K562 (cell line): ENCODE results near the gene EHBP1L1. TPM values are rescaled to one million over a fixed set of nuclear protein-coding genes. Genes with fewer than 3 reads are reported as not detected.

Experiments used
- ATAC-seq: fragments of 200-7000 bp; cut with Tn5 transposase; 3 replicates; pipeline ENCODE4 v1.9.1; 2020; ENCODE audit warnings: moderate library complexity
- BruUV-seq: library from RNA; stranded (reverse); fragments of 400-500 nt; replicated peaks from 2 replicates; lab custom pipeline; 2021; lab: Mats Ljungman, UMichigan
- CTCF ChIA-PET: fragments of 300-600 bp; formaldehyde crosslinking; extraction: SDS; loops from one replicate; lab custom pipeline; 2021; ENCODE audit warnings: low intra/inter-chr PET ratio; lab: Yijun Ruan, JAX
- POLR2A ChIA-PET: fragments of 300-600, 350-650 bp; sonication (Branson Sonifier 250); formaldehyde crosslinking; extraction: SDS; loops from one replicate; lab custom pipeline; 2021; ENCODE audit warnings: antibody characterized with exemption, inconsistent platforms; lab: Yijun Ruan, JAX
- DNase-seq, 4 experiments: peaks; one replicate each; pipeline versions ENCODE4 v3.0.0 to v3.0.0-alpha.2; 2011 to 2018; ENCODE audit warnings: low spot score in 3 of 4, mixed read lengths in 3 of 4; ENCODE audit errors: extremely low read depth in 1 of 4
- FAIRE-seq: peaks from 2 replicates; lab custom pipeline; 2011; peaks lifted over from hg19 to GRCh38; lab: Jason Lieb, UNC
- H2AFZ ChIP-seq: 2 replicates; pipeline ENCODE4 v1.6.0; 2011; ENCODE audit warnings: low read depth, low read length, control low read depth, inconsistent platforms
- H3K27ac ChIP-seq: fragments of 200-600 bp; 3 replicates; pipeline ENCODE4 v1.8.0; 2011; ENCODE audit warnings: low read depth, mild to moderate bottlenecking, control low read depth, inconsistent platforms, low read length, moderate library complexity, mixed read lengths; ENCODE audit errors: extremely low read depth
- H3K27me3 ChIP-seq, 2 experiments: fragments of 300-600 bp in 1 of 2; 2 replicates in 1 of 2; 3 replicates in 1 of 2; pipeline versions ENCODE4 v1.6.0 to v1.8.0; 2011; ENCODE audit warnings: inconsistent platforms in 2 of 2, low read length in 2 of 2, mild to moderate bottlenecking in 1 of 2, mixed read lengths in 1 of 2, moderate library complexity in 1 of 2; ENCODE audit not compliant: control insufficient read depth in 2 of 2, insufficient read depth in 2 of 2
- H3K36me3 ChIP-seq: fragments of 300-600 bp; 3 replicates; pipeline ENCODE4 v1.8.0; 2011; ENCODE audit warnings: mild to moderate bottlenecking, low read length, inconsistent platforms; ENCODE audit not compliant: control insufficient read depth, insufficient read depth
- H3K4me1 ChIP-seq, 2 experiments: fragments of 200-600 bp in 1 of 2; replicated peaks in 1 of 2; 2 replicates in 1 of 2; 3 replicates in 1 of 2; pipeline versions ENCODE4 v1.5.1 to v1.8.0; 2011; ENCODE audit warnings: inconsistent platforms in 2 of 2, low read length in 2 of 2, mild to moderate bottlenecking in 1 of 2, mixed read lengths in 1 of 2, moderate library complexity in 1 of 2; ENCODE audit not compliant: control insufficient read depth in 2 of 2, insufficient read depth in 2 of 2
- H3K4me2 ChIP-seq: 2 replicates; pipeline ENCODE4 v1.6.1; 2011; ENCODE audit warnings: low read length, control low read depth, inconsistent platforms, mixed read lengths; ENCODE audit not compliant: insufficient read depth
- H3K4me3 ChIP-seq: fragments of 200-600 bp; sonication (generic), shearing (Covaris generic); 2 replicates; pipeline ENCODE4 v1.5.1; 2016; ENCODE audit warnings: control low read depth, inconsistent platforms
- H3K79me2 ChIP-seq: fragments of 200-600 bp; 3 replicates; pipeline ENCODE4 v1.8.0; 2011; ENCODE audit warnings: low read length, inconsistent platforms; ENCODE audit not compliant: control insufficient read depth, insufficient read depth
- H3K9ac ChIP-seq, 2 experiments: 2 replicates each; pipeline versions ENCODE4 v1.6.0 to v1.6.1; 2011; ENCODE audit warnings: low read depth in 2 of 2, low read length in 2 of 2, control low read depth in 1 of 2, inconsistent platforms in 1 of 2, mild to moderate bottlenecking in 1 of 2, mixed read lengths in 1 of 2; ENCODE audit not compliant: insufficient read depth in 1 of 2
- H3K9me1 ChIP-seq: one replicate; pipeline ENCODE4 v1.6.0; 2011; ENCODE audit warnings: inconsistent platforms, mild to moderate bottlenecking, low read length, moderate library complexity; ENCODE audit not compliant: control insufficient read depth, insufficient read depth
- H3K9me3 ChIP-seq: replicated peaks from 2 replicates; pipeline ENCODE4 v1.5.1; 2011; ENCODE audit warnings: low read depth, low read length, inconsistent platforms; ENCODE audit not compliant: control insufficient read depth, insufficient read depth
- H4K20me1 ChIP-seq: replicated peaks from 2 replicates; pipeline ENCODE4 v1.6.1; 2011; ENCODE audit warnings: low read length, inconsistent platforms, mixed read lengths; ENCODE audit not compliant: control insufficient read depth, insufficient read depth
- BCLAF1 ChIP-seq, 2 experiments: fragments of 450-650 bp in 1 of 2; IDR thresholded peaks; 2 replicates each; pipeline ENCODE4 v1.6.1; 2011 to 2017; ENCODE audit warnings: low read depth in 2 of 2, antibody characterized with exemption in 1 of 2, borderline replicate concordance in 1 of 2, low read length in 1 of 2, mild to moderate bottlenecking in 1 of 2, mixed read lengths in 1 of 2; ENCODE audit not compliant: control insufficient read depth in 1 of 2
- CBX1 ChIP-seq: sonication (generic); IDR thresholded peaks from 2 replicates; pipeline ENCODE4 v1.6.1; 2016; ENCODE audit warnings: antibody characterized with exemption, low read depth, mild to moderate bottlenecking
- MCM7 ChIP-seq, 2 experiments: fragments of 450-650 bp; IDR thresholded peaks; 2 replicates each; pipeline ENCODE4 v1.6.1; 2016 to 2018
- MYC ChIP-seq, 2 experiments: fragments of 250-450 bp in 1 of 2; sonication (Bioruptor Pico) in 1 of 2; IDR thresholded peaks; 2 replicates each; pipeline versions ENCODE4 v1.5.1 to v1.6.1; 2012 to 2021; ENCODE audit warnings: low read depth in 2 of 2, borderline replicate concordance in 1 of 2, improper control_type of control experiment in 1 of 2, low read length in 1 of 2, mild to moderate bottlenecking in 1 of 2, moderate library complexity in 1 of 2
- NONO ChIP-seq, 2 experiments: fragments of 200-400 bp in 1 of 2; fragments of 450-650 bp in 1 of 2; formaldehyde crosslinking in 1 of 2; IDR thresholded peaks; 2 replicates each; pipeline ENCODE4 v1.6.1; 2017; ENCODE audit warnings: low read depth in 2 of 2, mild to moderate bottlenecking in 2 of 2, moderate library complexity in 2 of 2, low read length in 1 of 2
- RAD51 ChIP-seq: fragments of 450-650 bp; IDR thresholded peaks from 2 replicates; pipeline ENCODE4 v1.7.1; 2016; ENCODE audit warnings: low read depth, mild to moderate bottlenecking, borderline replicate concordance
- RREB1 ChIP-seq: fragments of 250-450 bp; sonication (Bioruptor Pico); IDR thresholded peaks from 2 replicates; pipeline ENCODE4 v1.4.0; 2020
- TCF7 ChIP-seq: sonication (generic); IDR thresholded peaks from 2 replicates; pipeline ENCODE4 v1.6.1; 2016; ENCODE audit warnings: antibody characterized with exemption, borderline replicate concordance
- THRAP3 ChIP-seq: fragments of 450-650 bp; IDR thresholded peaks from 2 replicates; pipeline ENCODE4 v1.6.1; 2016; ENCODE audit warnings: mild to moderate bottlenecking, inconsistent platforms, borderline replicate concordance
- TRIM24 ChIP-seq, 2 experiments: fragments of 450-650 bp; IDR thresholded peaks; 2 replicates each; pipeline ENCODE4 v1.6.1; 2016
- WGBS: fragments of 100-300 bp; shearing (Covaris generic); methylation state at CpG from one replicate; pipeline ENCODE4 v1.1.6; 2016; ENCODE audit warnings: low coverage, mixed read lengths; ENCODE audit not compliant: insufficient coverage; ENCODE audit errors: missing lambda C conversion rate; 5-methylcytosine and 5-hydroxymethylcytosine counted together
- in situ Hi-C: fragments of 300-500 bp; cut with MboI; formaldehyde crosslinking; loops from 4 replicates; pipeline ENCODE4 v1.15.0; 2018; ENCODE audit warnings: inconsistent platforms, mixed read lengths
- intact Hi-C: fragments of 100-400 bp; cut with micrococcal nuclease; formaldehyde crosslinking; loops from 2 replicates; pipeline ENCODE4 v1.14.2; 2022
- polyA plus RNA-seq, 8 experiments: library from polyadenylated mRNA; depleted of rRNA in 4 of 8; stranded (reverse) in 5 of 8; unstranded in 3 of 8; fragments of >200 nt; fragmentation: Nextera tagmentation in 2 of 8; fragmentation: Illumina TruSeq in 1 of 8; extraction: Ambion mirVana in 2 of 8; extraction: Trizol in 1 of 8; gene quantifications; 2 replicates each; pipeline versions ENCODE4 v1.2.1 to v1.2.3, GENCODE V29; 2011 to 2014; ENCODE audit warnings: inconsistent platforms in 1 of 8, missing spikeins in 1 of 8
- total RNA-seq, 7 experiments: library from RNA; depleted of rRNA in 6 of 7; stranded (reverse); fragments of >200 nt in 6 of 7; fragmentation: Illumina TruSeq in 2 of 7; extraction: Trizol in 2 of 7; gene quantifications; 2 replicates each; pipeline versions ENCODE4 v1.2.1 to v1.2.3, GENCODE V29; 2011 to 2021; ENCODE audit warnings: low replicate concordance in 1 of 7

EHBP1L1 gene
- total and polyA plus RNA-seq, 9 of the 15 experiments (the other 6 are each of a cell fraction or from before 2014, with no cell fraction given): 0.03 to 87.1 (median 26.3) TPM

- Histone ChIP-seq H3K4me1 (peaks cover 14 to 56% of the 10 kb centered on the region in 2 experiments), H3K27ac (peak overlapping the region; percentile 78), H3K9ac (peak overlapping the region; percentile 64 to 93), H3K36me3 (peaks cover 29% of the 10 kb centered on the region; the same call in 1 of the 3 replicates), H3K9me3 (no peaks in the 10 kb centered on the region), H3K27me3 (no peaks in the 10 kb centered on the region), H3K4me2 (peak overlapping the region; percentile 99), H3K9me1 (no peaks in the 10 kb centered on the region), H2AFZ (peak overlapping the region; percentile 98), H3K79me2 (no peaks in the 10 kb centered on the region; the same call in 2 of the 3 replicates), H3K4me3 (peak overlapping the region; percentile 76), H4K20me1 (no peaks in the 10 kb centered on the region)
- no peak; the same call in 2 of the 3 replicates for ATAC-seq
- FAIRE-seq: peak; percentile 6
- ChIA-PET POLR2A (interaction anchor here (0.7 to 2.7 kb wide), 20 partner anchors 10 to 212 kb away, joined by 3 to 16 read pairs (median 4); partner anchors contain the start of genes FAM89B, MALAT1, NEAT1 and RELA), CTCF (interaction anchor here (0.6 to 3.1 kb wide), 5 partner anchors 12 to 277 kb away, joined by 3 to 63 read pairs (median 4); partner anchors contain the start of genes FAM89B, MAP3K11 and ZNRD2)
- intact Hi-C loops (loop anchor here (5.0 to 10.0 kb wide), 2 partner anchors 46 to 273 kb away; no protein-coding TSS in a partner anchor), in situ Hi-C loops (no loop called here)
- 27% methylated on average over 18 of the region's 18 CpGs for WGBS
- BruUV-seq: no TSS peak
- no peak for DNase-seq
- TF ChIP-seq MYC (IDR thresholded peaks at IDR 0.05; ENCODE audit: low read depth, low read length) (no peak), MYC (CRISPR knock-in tag; IDR thresholded peaks at IDR 0.05; ENCODE audit: borderline replicate concordance, low read depth) (peak; percentile 16; the same call in 1 of the 2 replicates), RAD51 (no peak), CBX1 (no peak), RREB1 (CRISPR knock-in tag) (no peak), THRAP3 (no peak), TCF7 (no peak), TRIM24 (IDR thresholded peaks at IDR 0.05) (no peak), BCLAF1 (IDR thresholded peaks at IDR 0.05; ENCODE audit: borderline replicate concordance in 1 of 2, control insufficient read depth in 1 of 2, low read depth in 2 of 2, low read length in 1 of 2) (no peak), NONO (IDR thresholded peaks at IDR 0.05; ENCODE audit: low read depth in 2 of 2, low read length in 1 of 2) (peak in 1 of 2 experiments; percentile 53; a peak in 1 of 4 replicates), MCM7 (IDR thresholded peaks at IDR 0.05) (no peak)
Measured at GRCh38 chr11:65541093-65541982, 34.5 kb upstream of the EHBP1L1 start.
